Karpas-422 (cell line): ENCODE measurements around the gene ACTN4. TPM values are rescaled to one million over a fixed set of nuclear protein-coding genes. Genes with fewer than 3 reads are reported as not detected.
"Not testable (repeated sequence)": the region's sequence is repeated elsewhere in the genome, so short reads cannot be mapped to it uniquely, and the experiment has no call there.

Source experiments
- DNase-seq: peaks from one replicate; pipeline ENCODE4 v3.0.0-alpha.2; 2015
- H2AFZ ChIP-seq: fragments of 200-600 bp; sonication (generic); 2 replicates; pipeline ENCODE4 v1.6.1; 2014; ENCODE audit warnings: antibody characterized with exemption, low read length, mixed read lengths
- H3K27ac ChIP-seq: fragments of 200-600 bp; sonication (generic); 2 replicates; pipeline ENCODE4 v1.5.1; 2014; ENCODE audit warnings: mild to moderate bottlenecking, low read length, moderate library complexity
- H3K27me3 ChIP-seq: fragments of 200-600 bp; sonication (generic); 2 replicates; pipeline ENCODE4 v1.6.1; 2014; ENCODE audit warnings: low read length, mixed read lengths
- H3K36me3 ChIP-seq: fragments of 200-600 bp; sonication (generic); 2 replicates; pipeline ENCODE4 v1.6.1; 2014; ENCODE audit warnings: low read length, mixed read lengths; ENCODE audit not compliant: insufficient read depth
- H3K4me1 ChIP-seq: fragments of 200-600 bp; sonication (generic); 2 replicates; pipeline ENCODE4 v1.6.1; 2014; ENCODE audit warnings: mild to moderate bottlenecking, low read length, mixed read lengths
- H3K4me2 ChIP-seq: fragments of 200-600 bp; sonication (generic); 2 replicates; pipeline ENCODE4 v1.6.1; 2014; ENCODE audit warnings: low read length, low read depth, mild to moderate bottlenecking; ENCODE audit not compliant: poor library complexity, severe bottlenecking
- H3K4me3 ChIP-seq: fragments of 200-600 bp; sonication (generic); 2 replicates; pipeline ENCODE4 v1.5.1; 2014; ENCODE audit warnings: mild to moderate bottlenecking, antibody characterized with exemption, low read length, mixed read lengths
- H3K79me2 ChIP-seq: fragments of 200-600 bp; sonication (generic); 2 replicates; pipeline ENCODE4 v1.6.1; 2014; ENCODE audit warnings: mild to moderate bottlenecking, low read length, mixed read lengths
- H3K9ac ChIP-seq: fragments of 200-600 bp; sonication (generic); 2 replicates; pipeline ENCODE4 v1.6.0; 2014; ENCODE audit warnings: low read length
- H3K9me2 ChIP-seq: fragments of 200-600 bp; sonication (generic), shearing (Covaris generic); replicated peaks from 2 replicates; pipeline ENCODE4 v1.6.0; 2014; ENCODE audit warnings: mild to moderate bottlenecking, low read length, moderate library complexity; ENCODE audit not compliant: insufficient read depth
- H3K9me3 ChIP-seq: fragments of 300-700, 200-600 bp; sonication (generic); 2 replicates; pipeline ENCODE4 v1.6.1; 2014; ENCODE audit warnings: low read length, mixed read lengths
- H4K20me1 ChIP-seq: fragments of 200-600 bp; sonication (generic); 2 replicates; pipeline ENCODE4 v1.6.1; 2014; ENCODE audit warnings: mild to moderate bottlenecking, antibody characterized with exemption, low read length, low read depth; ENCODE audit not compliant: insufficient read depth
- total RNA-seq: library from RNA; depleted of rRNA; stranded (reverse); fragments of >200 nt; shearing (Covaris generic); gene quantifications from 2 replicates; pipeline ENCODE4 v1.2.3, GENCODE V29; 2014; ENCODE audit warnings: low replicate concordance

The ACTN4 gene
- total RNA-seq, 1 experiment from 2014 or later, result 54.6 TPM

- H3K27me3 ChIP-seq, result no peaks in the 10 kb centered on the region
- H3K79me2 ChIP-seq, result no peaks in the 10 kb centered on the region
- H3K4me3 ChIP-seq, result no peak overlapping the region
- no peak overlapping the region for H3K4me2 ChIP-seq
- no peak for DNase-seq
- no peaks in the 10 kb centered on the region for H3K36me3 ChIP-seq
- no peaks in the 10 kb centered on the region for H3K9me2 ChIP-seq
- no peak overlapping the region for H3K27ac ChIP-seq
- no peaks in the 10 kb centered on the region for H3K9me3 ChIP-seq
- no peaks in the 10 kb centered on the region for H3K4me1 ChIP-seq
- no peak overlapping the region for H2AFZ ChIP-seq
- H3K9ac ChIP-seq, result no peak overlapping the region
- no peaks in the 10 kb centered on the region for H4K20me1 ChIP-seq
These were observed 97.9 kb downstream of the ACTN4 start for GRCh38 chr19:38745316-38745715.

- not testable (repeated sequence) for H3K27ac ChIP-seq, H3K4me1 ChIP-seq, H3K9me2 ChIP-seq, DNase-seq, H3K27me3 ChIP-seq, H3K79me2 ChIP-seq, H3K36me3 ChIP-seq, H3K4me2 ChIP-seq, H4K20me1 ChIP-seq, H3K9ac ChIP-seq, H2AFZ ChIP-seq, H3K4me3 ChIP-seq, H3K9me3 ChIP-seq
These were observed 106.3 kb downstream of the ACTN4 start for GRCh38 chr19:38753783-38754182.

GRCh38 chr19:38754196-38754595, 106.7 kb downstream of the ACTN4 start:
- not testable (repeated sequence) for H2AFZ ChIP-seq, H3K9me3 ChIP-seq, H3K36me3 ChIP-seq, DNase-seq, H3K9me2 ChIP-seq, H3K79me2 ChIP-seq, H3K4me2 ChIP-seq, H3K27me3 ChIP-seq, H3K27ac ChIP-seq, H4K20me1 ChIP-seq, H3K9ac ChIP-seq, H3K4me3 ChIP-seq, H3K4me1 ChIP-seq

GRCh38 chr19:38759590-38760003, 112.1 kb downstream of the ACTN4 start:
- no peak overlapping the region for H3K4me3 ChIP-seq
- peaks cover 6% of the 10 kb centered on the region for H3K4me1 ChIP-seq
- H3K4me2 ChIP-seq, result no peak overlapping the region
- no peak overlapping the region for H2AFZ ChIP-seq
- no peaks in the 10 kb centered on the region for H3K9me3 ChIP-seq
- no peaks in the 10 kb centered on the region for H3K27me3 ChIP-seq
- H3K9ac ChIP-seq, result no peak overlapping the region
- no peaks in the 10 kb centered on the region for H3K79me2 ChIP-seq
- no peak for DNase-seq
- no peaks in the 10 kb centered on the region for H3K36me3 ChIP-seq
- no peaks in the 10 kb centered on the region for H3K9me2 ChIP-seq
- no peak overlapping the region for H3K27ac ChIP-seq
- no peaks in the 10 kb centered on the region for H4K20me1 ChIP-seq

GRCh38 chr19:38760805-38761517, 113.5 kb downstream of the ACTN4 start:
- not testable (repeated sequence) for H2AFZ ChIP-seq, DNase-seq, H3K4me3 ChIP-seq, H3K4me2 ChIP-seq, H3K36me3 ChIP-seq, H3K27me3 ChIP-seq, H4K20me1 ChIP-seq, H3K27ac ChIP-seq, H3K79me2 ChIP-seq, H3K9me3 ChIP-seq, H3K9ac ChIP-seq, H3K9me2 ChIP-seq, H3K4me1 ChIP-seq

GRCh38 chr19:38761884-38762389, 114.5 kb downstream of the ACTN4 start:
- H3K9me3 ChIP-seq, H2AFZ ChIP-seq, H3K4me3 ChIP-seq, H3K36me3 ChIP-seq, DNase-seq, H3K4me1 ChIP-seq, H3K4me2 ChIP-seq, H4K20me1 ChIP-seq, H3K27me3 ChIP-seq, H3K9me2 ChIP-seq, H3K27ac ChIP-seq, H3K79me2 ChIP-seq, H3K9ac ChIP-seq: not testable (repeated sequence)

GRCh38 chr19:38763795-38764220, 116.4 kb downstream of the ACTN4 start:
- Histone ChIP-seq H3K27me3 (no peaks in the 10 kb centered on the region), H2AFZ (no peak overlapping the region), H3K9me3 (no peaks in the 10 kb centered on the region), H3K36me3 (no peaks in the 10 kb centered on the region), H3K9me2 (no peaks in the 10 kb centered on the region), H3K4me1 (peaks cover 6% of the 10 kb centered on the region), H3K4me3 (no peak overlapping the region), H3K9ac (no peak overlapping the region), H3K79me2 (no peaks in the 10 kb centered on the region), H3K27ac (no peak overlapping the region), H4K20me1 (no peaks in the 10 kb centered on the region), H3K4me2 (no peak overlapping the region)
- no peak for DNase-seq

- H2AFZ ChIP-seq, result no peak overlapping the region
- no peaks in the 10 kb centered on the region for H3K36me3 ChIP-seq
- no peaks in the 10 kb centered on the region for H3K27me3 ChIP-seq
- no peak overlapping the region for H3K4me3 ChIP-seq
- H3K4me1 ChIP-seq, result peaks cover 6% of the 10 kb centered on the region
- H3K9me2 ChIP-seq, result no peaks in the 10 kb centered on the region
- no peak for DNase-seq
- no peaks in the 10 kb centered on the region for H3K9me3 ChIP-seq
- no peaks in the 10 kb centered on the region for H3K79me2 ChIP-seq
- no peak overlapping the region for H3K4me2 ChIP-seq
- no peaks in the 10 kb centered on the region for H4K20me1 ChIP-seq
- no peak overlapping the region for H3K9ac ChIP-seq
- no peak overlapping the region for H3K27ac ChIP-seq
These were observed 117.8 kb downstream of the ACTN4 start for GRCh38 chr19:38765214-38765613.
